ENCODE results near the gene UBQLN4. TPM values are rescaled to one million over a fixed set of nuclear protein-coding genes. Genes with fewer than 3 reads are reported as not detected.

UBQLN4 gene
- total RNA-seq, 1 donor from 2014 or later: 29.9 TPM

GRCh38 chr1:156055281-156056048 is 1.9 kb upstream of the UBQLN4 start:
- TF ChIP-seq CTCF (IDR thresholded peaks at IDR 0.05; ENCODE audit: borderline replicate concordance): no peak
- Histone ChIP-seq H3K4me3 (peak overlapping the region; percentile 95), H3K27ac (replicated peaks) (peak overlapping the region; percentile 99), H3K9me3 (replicated peaks) (no peaks in the 10 kb centered on the region), H3K36me3 (peaks cover 19% of the 10 kb centered on the region), H3K4me1 (peaks cover 52% of the 10 kb centered on the region), H3K27me3 (ENCODE audit: low read depth) (no peaks in the 10 kb centered on the region)
- intact Hi-C loops (cut with micrococcal nuclease): no loop called here
- no peak for DNase-seq

GRCh38 chr1:156054500-156055280 is 1.1 kb upstream of the UBQLN4 start, which contains the start of gene LAMTOR2:
TSS of gene LAMTOR2 (plus strand) at chr1:156054782. CDS start at chr1:156054890, 108 bp downstream.
- peak within 1 kb of the TSS; percentile 95 for H3K4me3 ChIP-seq
- peaks cover 59% of the 10 kb centered on the region for H3K4me1 ChIP-seq
- peaks cover 24% of the 10 kb centered on the region for H3K36me3 ChIP-seq
- no peaks in the 10 kb centered on the region for H3K27me3 ChIP-seq (ENCODE audit: low read depth)
- H3K27ac ChIP-seq (replicated peaks): peak within 1 kb of the TSS; percentile 99
- TF ChIP-seq CTCF (IDR thresholded peaks at IDR 0.05; ENCODE audit: borderline replicate concordance): no peak
- intact Hi-C loops (cut with micrococcal nuclease): no loop called here
- DNase-seq: peak; percentile 99
- no peaks in the 10 kb centered on the region for H3K9me3 ChIP-seq (replicated peaks)

- intact Hi-C loops (cut with micrococcal nuclease): no loop called here
- Histone ChIP-seq H3K27me3 (ENCODE audit: low read depth) (no peaks in the 10 kb centered on the region), H3K27ac (replicated peaks) (peak overlapping the region; percentile 99), H3K36me3 (peaks cover 28% of the 10 kb centered on the region), H3K9me3 (replicated peaks) (no peaks in the 10 kb centered on the region), H3K4me1 (peaks cover 65% of the 10 kb centered on the region), H3K4me3 (peak overlapping the region; percentile 95)
- DNase-seq: peak; percentile 55
- peak; percentile 35 for TF ChIP-seq CTCF (IDR thresholded peaks at IDR 0.05; ENCODE audit: borderline replicate concordance)
These were observed 483 bp downstream of the UBQLN4 start for GRCh38 chr1:156052862-156053767.

- no peaks in the 10 kb centered on the region for H3K27me3 ChIP-seq (ENCODE audit: low read depth)
- H3K27ac ChIP-seq (replicated peaks): peak overlapping the region; percentile 63
- H3K36me3 ChIP-seq: peaks cover 27% of the 10 kb centered on the region
- no peaks in the 10 kb centered on the region for H3K9me3 ChIP-seq (replicated peaks)
- no peak overlapping the region for H3K4me3 ChIP-seq
- TF ChIP-seq CTCF (IDR thresholded peaks at IDR 0.05; ENCODE audit: borderline replicate concordance): no peak
- no peak for DNase-seq
- peaks cover 61% of the 10 kb centered on the region for H3K4me1 ChIP-seq
- intact Hi-C loops (cut with micrococcal nuclease): no loop called here
These were observed 2.4 kb downstream of the UBQLN4 start for GRCh38 chr1:156051011-156051725.
